Neutrophil (primary cell): ENCODE data around the gene ROR2.

Source experiments
- H3K27ac ChIP-seq: fragments of 200-600 bp; sonication (generic); 2 replicates; pipeline ENCODE4 v1.5.1; 2016; ENCODE audit warnings: mild to moderate bottlenecking, moderate library complexity
- H3K27me3 ChIP-seq: fragments of 200-600 bp; sonication (generic); 2 replicates; pipeline ENCODE4 v1.6.0; 2016; ENCODE audit warnings: mild to moderate bottlenecking
- H3K36me3 ChIP-seq: fragments of 200-600 bp; sonication (generic); 2 replicates; pipeline ENCODE4 v1.5.1; 2017
- H3K4me1 ChIP-seq, 2 experiments: fragments of 200-600 bp in 1 of 2; sonication (generic) in 1 of 2; 1 replicate in 1 of 2; 2 replicates in 1 of 2; pipeline versions ENCODE4 v1.5.1 to v1.6.1; 2013 to 2016; ENCODE audit warnings: low read depth in 1 of 2, low read length in 1 of 2, mild to moderate bottlenecking in 1 of 2, moderate library complexity in 1 of 2; ENCODE audit not compliant: control insufficient read depth in 1 of 2, insufficient read depth in 1 of 2
- H3K4me3 ChIP-seq, 2 experiments: fragments of 200-600 bp in 1 of 2; sonication (generic) in 1 of 2; 1 replicate in 1 of 2; 2 replicates in 1 of 2; pipeline ENCODE4 v1.5.1; 2013 to 2016; ENCODE audit warnings: low read depth in 1 of 2, low read length in 1 of 2, mild to moderate bottlenecking in 1 of 2, moderate library complexity in 1 of 2
- H3K9me3 ChIP-seq: fragments of 200-600 bp; sonication (generic); 2 replicates; pipeline ENCODE4 v1.5.1; 2016
- TF ChIP-seq, protein P1 (sequence below): fragments of 200-600 bp; sonication (generic); IDR thresholded peaks from 2 replicates; pipeline ENCODE4 v1.5.1; 2016; ENCODE audit warnings: antibody characterized with exemption

The ROR2 gene

DNA sequence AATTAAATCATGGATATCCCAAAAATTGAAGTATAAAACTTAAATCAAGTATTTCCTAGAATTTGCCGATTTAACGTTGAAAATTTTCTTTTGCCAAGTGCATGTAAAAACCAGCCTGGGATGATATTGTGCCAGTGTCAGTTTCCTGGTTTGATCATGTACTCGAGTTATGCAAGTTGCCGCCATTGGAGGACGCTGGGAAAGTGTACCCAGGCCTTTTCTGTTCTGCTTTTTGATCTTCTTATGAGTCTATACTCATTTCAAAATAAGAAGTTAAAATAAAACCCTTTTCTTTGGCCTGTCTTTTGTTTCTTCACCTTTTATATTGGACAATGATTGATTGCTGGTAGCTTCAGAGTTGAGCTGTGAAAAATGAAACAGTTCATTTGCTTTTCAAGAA is 433.3 kb downstream of the ROR2 start:
- Histone ChIP-seq H3K27ac (no peak overlapping the region), H3K36me3 (no peaks in the 10 kb centered on the region), H3K27me3 (no peaks in the 10 kb centered on the region), H3K9me3 (no peaks in the 10 kb centered on the region), H3K4me3 (no peak overlapping the region), H3K4me1 (no peaks in the 10 kb centered on the region)
- TF ChIP-seq, protein P1, sequence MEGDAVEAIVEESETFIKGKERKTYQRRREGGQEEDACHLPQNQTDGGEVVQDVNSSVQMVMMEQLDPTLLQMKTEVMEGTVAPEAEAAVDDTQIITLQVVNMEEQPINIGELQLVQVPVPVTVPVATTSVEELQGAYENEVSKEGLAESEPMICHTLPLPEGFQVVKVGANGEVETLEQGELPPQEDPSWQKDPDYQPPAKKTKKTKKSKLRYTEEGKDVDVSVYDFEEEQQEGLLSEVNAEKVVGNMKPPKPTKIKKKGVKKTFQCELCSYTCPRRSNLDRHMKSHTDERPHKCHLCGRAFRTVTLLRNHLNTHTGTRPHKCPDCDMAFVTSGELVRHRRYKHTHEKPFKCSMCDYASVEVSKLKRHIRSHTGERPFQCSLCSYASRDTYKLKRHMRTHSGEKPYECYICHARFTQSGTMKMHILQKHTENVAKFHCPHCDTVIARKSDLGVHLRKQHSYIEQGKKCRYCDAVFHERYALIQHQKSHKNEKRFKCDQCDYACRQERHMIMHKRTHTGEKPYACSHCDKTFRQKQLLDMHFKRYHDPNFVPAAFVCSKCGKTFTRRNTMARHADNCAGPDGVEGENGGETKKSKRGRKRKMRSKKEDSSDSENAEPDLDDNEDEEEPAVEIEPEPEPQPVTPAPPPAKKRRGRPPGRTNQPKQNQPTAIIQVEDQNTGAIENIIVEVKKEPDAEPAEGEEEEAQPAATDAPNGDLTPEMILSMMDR = no peak

DNA sequence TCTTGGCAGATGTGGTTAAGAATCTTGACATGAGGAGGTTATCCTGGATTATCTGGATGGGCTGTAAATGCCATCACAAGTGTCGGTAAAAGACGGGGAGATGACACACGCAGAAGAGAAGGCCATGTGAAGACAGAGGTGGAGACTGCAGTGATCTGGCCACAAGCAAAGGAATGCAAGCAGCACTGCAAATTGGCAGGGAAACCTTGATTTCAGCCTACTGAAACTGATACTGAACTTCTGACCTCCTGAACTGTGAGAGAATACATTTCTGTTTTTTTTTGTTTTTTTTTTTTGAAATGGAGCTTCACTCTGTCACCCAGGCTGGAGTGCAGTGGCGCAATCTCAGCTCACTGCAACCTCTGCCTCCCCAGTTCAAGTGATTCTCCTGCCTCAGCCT is 433.9 kb downstream of the ROR2 start:
- no peaks in the 10 kb centered on the region for H3K27me3 ChIP-seq
- H3K4me1 ChIP-seq = no peaks in the 10 kb centered on the region
- H3K4me3 ChIP-seq = no peak overlapping the region
- H3K27ac ChIP-seq = no peak overlapping the region
- H3K9me3 ChIP-seq = no peaks in the 10 kb centered on the region
- H3K36me3 ChIP-seq = no peaks in the 10 kb centered on the region
- TF ChIP-seq, protein P1 = no peak

DNA sequence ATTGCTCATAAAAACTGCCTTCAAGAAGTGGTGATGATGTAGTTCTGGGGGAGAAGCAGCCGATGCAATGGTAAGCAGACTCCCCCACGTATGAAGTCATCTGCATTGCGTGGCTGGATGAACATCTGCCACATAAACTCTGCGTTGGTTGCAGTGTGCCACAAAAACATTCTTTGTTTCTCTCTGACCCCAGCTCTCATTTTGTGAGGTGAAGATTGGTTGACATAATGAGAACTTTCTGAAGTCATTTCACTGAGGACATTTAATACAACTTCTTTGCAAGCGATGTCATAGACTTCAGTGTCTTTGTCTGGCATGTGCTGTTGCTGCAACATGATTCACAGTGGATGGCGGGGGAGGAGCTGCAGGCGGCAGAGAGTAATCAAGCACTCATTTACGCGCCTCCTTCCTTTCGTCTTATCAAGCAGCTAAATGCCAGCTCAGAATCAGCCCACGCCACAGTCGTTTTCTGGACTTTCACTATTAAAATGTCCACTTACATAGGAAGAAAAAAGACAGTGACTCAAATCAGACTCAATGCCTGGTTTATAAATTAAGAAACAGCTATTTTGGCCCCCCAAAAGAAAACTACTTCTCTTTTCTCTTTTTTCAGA is 434.8 kb downstream of the ROR2 start:
- Histone ChIP-seq H3K36me3 (no peaks in the 10 kb centered on the region), H3K27ac (no peak overlapping the region), H3K9me3 (no peaks in the 10 kb centered on the region), H3K4me1 (no peaks in the 10 kb centered on the region), H3K27me3 (no peaks in the 10 kb centered on the region), H3K4me3 (no peak overlapping the region)
- TF ChIP-seq, protein P1 = no peak
